Vagina (tissue), 2 donors: ENCODE results near the gene PHLDB2.

Experiments
- POLR2A ChIP-seq, 2 donors: fragments of 450-650 bp; IDR thresholded peaks; one replicate each; pipeline ENCODE4 v1.6.1; 2017; ENCODE audit warnings: antibody characterized with exemption in 2 of 2, mild to moderate bottlenecking in 2 of 2, moderate library complexity in 2 of 2
- POLR2AphosphoS5 ChIP-seq, 2 donors: sonication (generic); formaldehyde crosslinking; IDR thresholded peaks; one replicate each; pipeline ENCODE4 v1.9.0; 2017; ENCODE audit warnings: antibody characterized with exemption in 2 of 2, mild to moderate bottlenecking in 2 of 2, low read depth in 1 of 2; ENCODE audit not compliant: insufficient read depth in 1 of 2

DNA sequence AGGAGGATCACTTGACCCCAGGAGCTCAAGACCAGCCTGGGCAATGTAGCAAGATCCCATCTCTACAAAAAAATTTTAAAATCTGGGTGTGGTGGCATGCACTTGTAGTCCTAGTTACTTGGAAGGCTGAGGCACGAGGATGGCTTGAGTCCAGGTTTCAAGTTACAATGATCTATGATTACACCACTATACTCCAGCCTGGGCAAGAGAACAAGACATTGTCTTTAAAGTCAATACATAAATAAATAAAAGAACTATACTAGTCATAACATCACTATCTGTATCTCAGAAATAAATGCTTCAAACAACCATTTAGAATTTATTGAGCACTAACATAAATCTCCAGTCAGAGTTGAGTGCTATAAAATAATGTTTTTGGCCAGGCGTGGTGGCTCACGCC lies 8.5 kb upstream of the PHLDB2 start:
- TF ChIP-seq POLR2A (IDR thresholded peaks at IDR 0.05) (no peak), POLR2AphosphoS5 (IDR thresholded peaks at IDR 0.05; ENCODE audit: insufficient read depth in 1 of 2, low read depth in 1 of 2) (no peak)
